WTC11 (cell line): ENCODE measurements around the gene NPW.

ENCODE experiments used
- AFF4 ChIP-seq: sonication (generic); formaldehyde crosslinking; IDR thresholded peaks from 2 replicates; pipeline ENCODE4 v1.8.1; 2023; ENCODE audit warnings: mild to moderate bottlenecking, missing genetic modification reagents, borderline replicate concordance
- ATF3 ChIP-seq: sonication (generic); formaldehyde crosslinking; conservative IDR thresholded peaks from 2 replicates; pipeline ENCODE4 v1.8.1; 2022; ENCODE audit warnings: mild to moderate bottlenecking, missing genetic modification reagents
- CTCF ChIP-seq: fragments of 200-600 bp; IDR thresholded peaks from 2 replicates; pipeline ENCODE4 v1.8.0; 2022; ENCODE audit warnings: antibody characterized with exemption
- FOXJ3 ChIP-seq: sonication (generic); formaldehyde crosslinking; IDR thresholded peaks from 2 replicates; pipeline ENCODE4 v1.9.0; 2021; ENCODE audit warnings: missing genetic modification reagents, mild to moderate bottlenecking, borderline replicate concordance
- FOXP4 ChIP-seq: sonication (generic); formaldehyde crosslinking; IDR thresholded peaks from 2 replicates; pipeline ENCODE4 v1.8.0; 2022; ENCODE audit warnings: mild to moderate bottlenecking, missing genetic modification reagents
- MAX ChIP-seq: sonication (generic); formaldehyde crosslinking; IDR thresholded peaks from 2 replicates; pipeline ENCODE4 v1.8.0; 2022; ENCODE audit warnings: mild to moderate bottlenecking, missing genetic modification reagents
- MXD4 ChIP-seq: fragments of 250-450 bp; sonication (Bioruptor Pico); IDR thresholded peaks from 2 replicates; pipeline ENCODE4 v1.8.0; 2021; ENCODE audit warnings: mild to moderate bottlenecking, moderate library complexity, borderline replicate concordance
- PREB ChIP-seq: sonication (generic); formaldehyde crosslinking; IDR thresholded peaks from 2 replicates; pipeline ENCODE4 v1.8.1; 2022; ENCODE audit warnings: mild to moderate bottlenecking, missing genetic modification reagents, moderate library complexity, borderline replicate concordance
- SMAD3 ChIP-seq: sonication (generic); formaldehyde crosslinking; IDR thresholded peaks from 2 replicates; pipeline ENCODE4 v1.8.0; 2022; ENCODE audit warnings: missing genetic modification reagents, mild to moderate bottlenecking, borderline replicate concordance
- TP53 ChIP-seq: sonication (generic); formaldehyde crosslinking; IDR thresholded peaks from 2 replicates; pipeline ENCODE4 v1.8.1; 2023; ENCODE audit warnings: mild to moderate bottlenecking, missing genetic modification reagents
- ZBTB43 ChIP-seq: sonication (generic); formaldehyde crosslinking; IDR thresholded peaks from 2 replicates; pipeline ENCODE4 v1.8.1; 2023; ENCODE audit warnings: mild to moderate bottlenecking, missing genetic modification reagents
- ZSCAN18 ChIP-seq: fragments of 250-450 bp; sonication (Bioruptor Pico); IDR thresholded peaks from 2 replicates; pipeline ENCODE4 v2.1.2; 2022; ENCODE audit warnings: mild to moderate bottlenecking, moderate library complexity

GRCh38 chr16:2024032-2024420 lies 4.4 kb downstream of the NPW start:
- no peak for TF ChIP-seq SMAD3
- TF ChIP-seq AFF4 = no peak
- no peak for TF ChIP-seq ZBTB43 (CRISPR knock-in tag)
- no peak for TF ChIP-seq MAX (CRISPR knock-in tag)
- no peak for TF ChIP-seq FOXJ3
- TF ChIP-seq FOXP4 (CRISPR knock-in tag) = no peak
- no peak for TF ChIP-seq TP53 (CRISPR knock-in tag)
- TF ChIP-seq CTCF = no peak
- no peak for TF ChIP-seq ZSCAN18 (CRISPR knock-in tag)
- TF ChIP-seq ATF3 (CRISPR knock-in tag) = no peak
- no peak for TF ChIP-seq MXD4
- no peak for TF ChIP-seq PREB (CRISPR knock-in tag)
